Endothelial cell of umbilical vein (primary cell): ENCODE data around the gene RELN. TPM values are rescaled to one million over a fixed set of nuclear protein-coding genes. Genes with fewer than 3 reads are reported as not detected.

Source experiments
- BruUV-seq: library from RNA; stranded (reverse); fragments of 400-500 nt; replicated peaks from 2 replicates; lab custom pipeline; 2021; lab: Mats Ljungman, UMichigan
- CTCF ChIA-PET: fragments of 300-600, 350-600 bp; sonication (Branson Sonifier 250); formaldehyde crosslinking; loops from one replicate; lab custom pipeline; 2021; ENCODE audit warnings: antibody characterized with exemption, inconsistent platforms; lab: Charles Lee
- POLR2A ChIA-PET: fragments of 300-600, 350-600 bp; sonication (Branson Sonifier 250); formaldehyde crosslinking; loops from one replicate; lab custom pipeline; 2021; ENCODE audit warnings: antibody characterized with exemption, inconsistent platforms; lab: Charles Lee
- DNase-seq: peaks from one replicate; pipeline ENCODE4 v3.0.0-alpha.2; 2011; ENCODE audit warnings: low read depth, low spot score
- FAIRE-seq: peaks from 2 replicates; lab custom pipeline; 2011; peaks lifted over from hg19 to GRCh38; lab: Jason Lieb, UNC
- H2AFZ ChIP-seq: 2 replicates; pipeline ENCODE4 v1.6.0; 2012; ENCODE audit warnings: low read depth, low read length, control low read depth, inconsistent platforms
- H3K27ac ChIP-seq: 2 replicates; pipeline ENCODE4 v1.5.1; 2011; ENCODE audit warnings: low read depth, mild to moderate bottlenecking, control low read depth, low read length, moderate library complexity; ENCODE audit not compliant: insufficient read depth
- H3K27me3 ChIP-seq, 2 experiments: 2 replicates each; pipeline versions ENCODE4 v1.6.0 to v1.6.1; 2011; ENCODE audit warnings: low read length in 2 of 2, mixed read lengths in 1 of 2; ENCODE audit not compliant: control insufficient read depth in 2 of 2, insufficient read depth in 2 of 2
- H3K36me3 ChIP-seq, 2 experiments: 2 replicates in 1 of 2; 3 replicates in 1 of 2; pipeline ENCODE4 v1.5.1; 2011; ENCODE audit warnings: low read length in 2 of 2, mild to moderate bottlenecking in 1 of 2, moderate library complexity in 1 of 2; ENCODE audit not compliant: control insufficient read depth in 2 of 2, insufficient read depth in 2 of 2; ENCODE audit errors: extremely low read depth in 1 of 2
- H3K4me1 ChIP-seq: 3 replicates; pipeline ENCODE4 v1.5.1; 2011; ENCODE audit warnings: mild to moderate bottlenecking, low read length; ENCODE audit not compliant: control insufficient read depth, insufficient read depth; ENCODE audit errors: extremely low read depth
- H3K4me2 ChIP-seq: 2 replicates; pipeline ENCODE4 v1.6.1; 2011; ENCODE audit warnings: low read length, control low read depth, mixed read lengths; ENCODE audit not compliant: insufficient read depth
- H3K4me3 ChIP-seq, 3 experiments: fragments of 200-600 bp in 1 of 3; sonication (generic), shearing (Covaris generic) in 1 of 3; replicated peaks in 1 of 3; 2 replicates each; pipeline ENCODE4 v1.5.1; 2011 to 2016; ENCODE audit warnings: control low read depth in 3 of 3, low read length in 3 of 3, mild to moderate bottlenecking in 2 of 3, inconsistent platforms in 1 of 3, low read depth in 1 of 3, moderate library complexity in 1 of 3; ENCODE audit not compliant: insufficient read depth in 1 of 3
- H3K79me2 ChIP-seq: 2 replicates; pipeline ENCODE4 v1.6.0; 2012; ENCODE audit warnings: low read length, inconsistent platforms; ENCODE audit not compliant: control insufficient read depth, insufficient read depth
- H3K9ac ChIP-seq: replicated peaks from 2 replicates; pipeline ENCODE3; 2011; ENCODE audit warnings: low read length, control low read depth; ENCODE audit not compliant: insufficient read depth; ENCODE audit errors: extremely low read depth
- H3K9me1 ChIP-seq: replicated peaks from 3 replicates; pipeline ENCODE4 v1.6.0; 2011; ENCODE audit warnings: mild to moderate bottlenecking, low read length; ENCODE audit not compliant: control insufficient read depth, insufficient read depth; ENCODE audit errors: extremely low read depth
- H3K9me3 ChIP-seq: replicated peaks from 2 replicates; pipeline ENCODE4 v1.5.1; 2012; ENCODE audit warnings: low read length, inconsistent platforms; ENCODE audit not compliant: control insufficient read depth, insufficient read depth
- H4K20me1 ChIP-seq: replicated peaks from 2 replicates; pipeline ENCODE3; 2011; ENCODE audit warnings: mild to moderate bottlenecking, low read length; ENCODE audit not compliant: control insufficient read depth, insufficient read depth; ENCODE audit errors: extremely low read depth
- CTCF ChIP-seq, 2 donors: IDR thresholded peaks; 1 replicate in 1 of 2; 2 replicates in 1 of 2; pipeline ENCODE4 v1.5.1; 2011; ENCODE audit warnings: low read length in 2 of 2, mild to moderate bottlenecking in 2 of 2, moderate library complexity in 2 of 2, control low read depth in 1 of 2, inconsistent platforms in 1 of 2, low read depth in 1 of 2; ENCODE audit not compliant: insufficient read depth in 1 of 2; ENCODE audit errors: extremely low read depth in 1 of 2
- EZH2 ChIP-seq: IDR thresholded peaks from 2 replicates; pipeline ENCODE4 v1.6.1; 2012; ENCODE audit warnings: borderline replicate concordance, low read depth, mild to moderate bottlenecking, moderate library complexity, low read length, inconsistent platforms; ENCODE audit not compliant: severe bottlenecking
- FOS ChIP-seq: IDR thresholded peaks from 2 replicates; pipeline ENCODE4 v1.6.1; 2011; ENCODE audit warnings: mild to moderate bottlenecking, low read length, moderate library complexity, borderline replicate concordance; ENCODE audit not compliant: insufficient read depth
- GATA2 ChIP-seq: IDR thresholded peaks from 2 replicates; pipeline ENCODE4 v1.7.0; 2011; ENCODE audit warnings: low read depth, mild to moderate bottlenecking, moderate library complexity, mixed read lengths, low read length; ENCODE audit not compliant: insufficient read length, insufficient read depth
- JUN ChIP-seq: IDR thresholded peaks from 2 replicates; pipeline ENCODE4 v1.6.1; 2011; ENCODE audit warnings: borderline replicate concordance, low read depth; ENCODE audit not compliant: insufficient read length, insufficient read depth
- MAX ChIP-seq: IDR thresholded peaks from 2 replicates; pipeline ENCODE4 v1.6.1; 2011; ENCODE audit not compliant: insufficient read depth, insufficient read length
- MYC ChIP-seq: IDR thresholded peaks from one replicate; pipeline ENCODE4 v1.6.1; 2011; ENCODE audit warnings: mild to moderate bottlenecking, low read depth, low read length
- POLR2A ChIP-seq: IDR thresholded peaks from 2 replicates; pipeline ENCODE4 v1.6.1; 2012; ENCODE audit warnings: low read depth, mild to moderate bottlenecking, control low read depth, low read length
- POLR2AphosphoS5 ChIP-seq: IDR thresholded peaks from 2 replicates; pipeline ENCODE4 v1.6.1; 2012; ENCODE audit warnings: low read depth, mild to moderate bottlenecking, control low read depth, low read length, moderate library complexity; ENCODE audit not compliant: insufficient read depth
- dilution Hi-C: fragments of 300-500 bp; cut with MboI; formaldehyde crosslinking; loops from one replicate; pipeline ENCODE4 v1.15.0; 2019; ENCODE audit warnings: low sequenced_read_pairs; ENCODE audit not compliant: extremely low pct_ligation_motif_present
- intact Hi-C: fragments of 100-400 bp; cut with micrococcal nuclease; formaldehyde crosslinking; loops from one replicate; pipeline ENCODE4 v1.10.0; 2022
- polyA plus RNA-seq, 4 experiments: library from polyadenylated mRNA; depleted of rRNA in 3 of 4; stranded (reverse) in 3 of 4; unstranded in 1 of 4; fragments of >200 nt; gene quantifications; 2 replicates each; pipeline versions ENCODE4 v1.2.1 to v1.2.3, GENCODE V29; 2011 to 2012; ENCODE audit warnings: missing spikeins in 1 of 4
- total RNA-seq: library from RNA; stranded (reverse); gene quantifications from 2 replicates; pipeline ENCODE4 v1.2.3, GENCODE V29; 2021

The RELN gene
- total and polyA plus RNA-seq, 2 donors (not counting 3 experiments of a cell fraction or from before 2014, with no cell fraction given): 0.15 to 0.22 TPM

- H4K20me1 ChIP-seq: no peaks in the 10 kb centered on the region
- H3K9ac ChIP-seq: no peak overlapping the region
- no peaks in the 10 kb centered on the region for H3K79me2 ChIP-seq
- H3K4me2 ChIP-seq: no peak overlapping the region
- no peak overlapping the region for H3K4me3 ChIP-seq
- no peaks in the 10 kb centered on the region for H3K36me3 ChIP-seq
- ChIA-PET POLR2A (no interaction called here), CTCF (no interaction called here)
- TF ChIP-seq MAX (no peak), POLR2AphosphoS5 (no peak), JUN (no peak), GATA2 (no peak), POLR2A (no peak)
- H3K27me3 ChIP-seq: no peaks in the 10 kb centered on the region
- no peaks in the 10 kb centered on the region for H3K9me3 ChIP-seq
- H3K4me1 ChIP-seq: no peaks in the 10 kb centered on the region
- no peaks in the 10 kb centered on the region for H3K9me1 ChIP-seq
- intact Hi-C loops (no loop called here), dilution Hi-C loops (no loop called here)
- H3K27ac ChIP-seq: no peak overlapping the region
- H2AFZ ChIP-seq: no peak overlapping the region
- FAIRE-seq: no peak
- BruUV-seq: no TSS peak
- DNase-seq: no peak
Observed at GRCh38 chr7:103936558-103936957, 52.9 kb downstream of the RELN start.

- DNase-seq (no peak), FAIRE-seq (no peak)
- no TSS peak for BruUV-seq
- Histone ChIP-seq H4K20me1 (no peaks in the 10 kb centered on the region), H3K79me2 (no peaks in the 10 kb centered on the region), H3K27me3 (no peaks in the 10 kb centered on the region), H2AFZ (no peak overlapping the region), H3K9me3 (no peaks in the 10 kb centered on the region), H3K27ac (no peak overlapping the region), H3K36me3 (no peaks in the 10 kb centered on the region), H3K4me2 (no peak overlapping the region), H3K4me3 (no peak overlapping the region), H3K9ac (no peak overlapping the region), H3K9me1 (no peaks in the 10 kb centered on the region), H3K4me1 (no peaks in the 10 kb centered on the region)
- ChIA-PET POLR2A (no interaction called here), CTCF (no interaction called here)
- intact Hi-C loops (no loop called here), dilution Hi-C loops (no loop called here)
- TF ChIP-seq MAX: no peak
- TF ChIP-seq MYC: no peak
- no peak for TF ChIP-seq POLR2AphosphoS5
- no peak for TF ChIP-seq GATA2
- no peak for TF ChIP-seq EZH2
- TF ChIP-seq CTCF (IDR thresholded peaks at IDR 0.05; ENCODE audit: extremely low read depth in 1 of 2, insufficient read depth in 1 of 2, low read depth in 1 of 2, low read length in 2 of 2): no peak
- no peak for TF ChIP-seq FOS
- no peak for TF ChIP-seq JUN
- TF ChIP-seq POLR2A: no peak
Observed at GRCh38 chr7:103934508-103934907, 55.0 kb downstream of the RELN start.
